M059J (cell line): ENCODE data around the gene BMPR1A. TPM values are rescaled to one million over a fixed set of nuclear protein-coding genes. Genes with fewer than 3 reads are reported as not detected.
A peak's percentile ranks its signal among the peaks of the same experiment; 100 is the strongest.

ENCODE experiments used
- DNase-seq: peaks from one replicate; pipeline ENCODE4 v3.0.0-alpha.2; 2012; ENCODE audit warnings: low read depth
- total RNA-seq: library from RNA; depleted of rRNA; stranded (reverse); fragments of >200 nt; shearing (Covaris generic); gene quantifications from 2 replicates; pipeline ENCODE4 v1.2.3, GENCODE V29; 2014

The BMPR1A gene
- total RNA-seq, 1 experiment from 2014 or later = 29.1 TPM

- no peak for DNase-seq
Measured at GRCh38 chr10:86955501-86956194, 199.2 kb downstream of the BMPR1A start.

DNA sequence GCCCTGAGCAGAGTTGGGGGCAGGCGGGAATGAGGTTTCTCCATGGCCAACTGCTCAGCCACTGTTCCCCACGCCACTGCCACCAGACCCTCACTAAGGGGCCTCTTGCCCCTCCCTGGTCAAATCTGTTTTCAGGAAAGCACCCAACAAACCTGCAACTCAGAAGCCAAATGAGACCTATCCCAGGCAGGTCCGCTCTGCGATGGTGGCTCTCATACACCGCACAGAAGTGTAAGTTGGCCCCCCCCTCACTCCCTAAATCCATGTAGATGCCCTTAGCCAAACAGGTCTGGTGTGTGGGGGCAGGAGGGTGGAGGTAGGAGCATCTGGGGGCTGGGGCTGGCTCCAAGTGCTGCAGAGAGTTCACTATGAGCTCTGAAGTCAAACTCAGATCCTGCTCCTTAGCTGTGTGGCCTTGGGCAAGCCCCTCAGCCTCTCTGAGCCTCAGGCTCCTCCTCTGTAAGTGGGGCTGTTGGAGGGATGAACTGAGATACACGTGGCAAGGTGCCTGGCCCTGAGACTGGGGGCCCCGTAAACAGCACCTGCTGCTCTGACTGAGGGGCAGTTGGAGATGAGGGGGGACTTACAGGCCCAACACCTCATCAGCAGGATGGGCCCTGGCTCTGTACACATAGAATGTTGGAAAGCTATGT is 199.9 kb downstream of the BMPR1A start:
- DNase-seq = no peak

GRCh38 chr10:86956848-86957448 is 200.5 kb downstream of the BMPR1A start:
- no peak for DNase-seq

DNA sequence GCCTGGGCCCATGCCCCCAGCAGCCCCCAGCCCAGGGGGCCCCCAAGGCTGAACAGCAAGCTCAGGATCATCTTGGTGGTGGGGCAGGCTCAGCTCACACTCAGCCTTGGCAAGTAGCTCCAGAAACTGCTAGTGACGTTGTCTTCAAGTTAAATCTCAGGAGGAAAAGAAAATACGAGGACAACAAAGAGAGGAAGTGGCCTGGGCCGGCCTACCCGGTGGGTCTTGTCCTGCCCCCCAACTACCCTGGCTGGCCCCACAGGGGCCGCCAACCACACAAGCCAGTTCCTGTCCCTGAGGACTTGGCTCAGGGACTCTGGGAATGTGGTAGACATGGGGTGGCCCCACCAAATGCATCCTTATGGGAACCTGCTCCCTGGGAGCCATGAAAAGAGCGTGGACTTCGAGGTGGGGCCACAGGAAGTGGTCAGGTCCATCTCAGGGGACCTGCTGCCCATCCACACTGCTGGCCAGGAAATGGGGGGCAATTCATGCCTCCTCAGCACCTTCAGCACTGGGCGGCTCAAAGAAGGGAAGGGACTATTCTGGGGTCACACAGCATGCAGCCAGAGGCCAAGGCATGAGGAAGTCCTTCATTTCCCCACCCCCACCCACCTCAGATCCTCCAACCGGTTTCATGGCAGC is 201.2 kb downstream of the BMPR1A start, which contains the start of gene MMRN2:
MMRN2 (minus strand) TSS at position 145 of the 645 bp plus-strand sequence; CDS start at position 71, 74 bp downstream.
- no peak for DNase-seq

DNA sequence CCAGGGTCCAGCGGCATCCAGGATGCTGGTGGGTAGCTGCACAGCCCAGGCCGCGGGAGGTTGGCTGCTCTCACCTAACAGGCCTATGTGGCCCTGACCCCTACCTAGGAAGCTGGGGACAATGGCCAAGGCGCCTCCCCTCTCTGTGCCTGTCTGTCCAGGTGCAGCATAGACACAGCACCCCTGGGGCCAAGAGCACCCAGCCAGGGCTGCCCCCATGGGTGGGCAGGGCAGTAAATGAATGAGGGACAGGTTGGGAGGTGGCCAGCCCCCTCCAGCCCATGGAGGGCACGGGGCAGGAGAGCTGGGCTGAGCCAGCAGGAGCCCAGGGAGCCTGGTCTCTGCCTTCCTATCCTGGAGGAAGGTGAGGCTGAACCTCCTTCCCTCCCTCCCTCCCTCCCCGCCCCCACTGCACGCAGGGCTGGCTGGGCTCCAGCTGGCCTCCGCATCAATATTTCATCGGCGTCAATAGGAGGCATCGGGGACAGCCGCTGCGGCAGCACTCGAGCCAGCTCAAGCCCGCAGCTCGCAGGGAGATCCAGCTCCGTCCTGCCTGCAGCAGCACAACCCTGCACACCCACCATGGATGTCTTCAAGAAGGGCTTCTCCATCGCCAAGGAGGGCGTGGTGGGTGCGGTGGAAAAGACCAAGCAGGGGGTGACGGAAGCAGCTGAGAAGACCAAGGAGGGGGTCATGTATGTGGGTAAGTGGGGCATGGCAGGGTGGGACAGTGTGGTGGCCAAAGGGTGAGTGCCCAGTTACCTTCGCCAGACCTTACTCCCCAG is 201.9 kb downstream of the BMPR1A start, which contains the start of gene SNCG:
SNCG (plus strand) TSS at position 484 of the 785 bp plus-strand sequence; CDS start at position 583, 99 bp downstream.
- DNase-seq = no peak

GRCh38 chr10:86958901-86959736 is 202.7 kb downstream of the BMPR1A start:
- DNase-seq = peak; percentile 78

GRCh38 chr10:86959737-86960002 is 203.3 kb downstream of the BMPR1A start:
- DNase-seq = no peak

- peak; percentile 48 for DNase-seq
Measured at GRCh38 chr10:86960003-86960862, 203.8 kb downstream of the BMPR1A start.

DNA sequence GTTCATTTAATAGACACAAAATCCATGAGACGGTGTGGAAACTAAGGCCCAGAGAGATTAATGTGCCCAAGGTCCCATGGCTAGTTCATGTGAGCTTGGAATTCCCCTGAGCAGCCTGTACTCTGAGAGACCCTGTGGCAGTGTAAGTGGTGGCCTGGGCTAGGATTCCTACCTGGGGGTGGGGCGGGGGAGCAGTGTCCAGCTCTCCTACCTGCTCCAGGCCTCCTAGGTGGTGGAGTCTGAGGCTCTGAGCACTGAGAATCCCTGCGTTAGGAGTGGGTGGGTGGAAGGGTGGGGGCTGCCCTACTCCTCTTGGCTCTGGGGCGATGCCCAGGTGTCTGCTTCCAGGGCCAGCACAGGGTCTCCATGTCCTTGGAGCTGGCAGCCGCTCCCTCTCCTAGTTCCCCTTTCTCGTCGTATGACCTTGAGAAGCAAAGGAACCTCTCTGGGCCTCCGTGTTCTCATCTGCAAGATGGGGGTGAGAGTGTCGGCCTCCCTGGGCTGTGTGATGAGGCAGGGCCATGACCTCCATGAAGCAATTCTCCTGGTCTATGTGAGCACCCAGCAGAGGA is 204.5 kb downstream of the BMPR1A start:
- DNase-seq = no peak

GRCh38 chr10:86961481-86962091 is 205.2 kb downstream of the BMPR1A start:
- peak; percentile 77 for DNase-seq

GRCh38 chr10:86962136-86962980 is 205.9 kb downstream of the BMPR1A start:
- DNase-seq = no peak

GRCh38 chr10:86962981-86963310 is 206.5 kb downstream of the BMPR1A start:
- no peak for DNase-seq

GRCh38 chr10:86963341-86963919 is 207.0 kb downstream of the BMPR1A start:
- no peak for DNase-seq

DNA sequence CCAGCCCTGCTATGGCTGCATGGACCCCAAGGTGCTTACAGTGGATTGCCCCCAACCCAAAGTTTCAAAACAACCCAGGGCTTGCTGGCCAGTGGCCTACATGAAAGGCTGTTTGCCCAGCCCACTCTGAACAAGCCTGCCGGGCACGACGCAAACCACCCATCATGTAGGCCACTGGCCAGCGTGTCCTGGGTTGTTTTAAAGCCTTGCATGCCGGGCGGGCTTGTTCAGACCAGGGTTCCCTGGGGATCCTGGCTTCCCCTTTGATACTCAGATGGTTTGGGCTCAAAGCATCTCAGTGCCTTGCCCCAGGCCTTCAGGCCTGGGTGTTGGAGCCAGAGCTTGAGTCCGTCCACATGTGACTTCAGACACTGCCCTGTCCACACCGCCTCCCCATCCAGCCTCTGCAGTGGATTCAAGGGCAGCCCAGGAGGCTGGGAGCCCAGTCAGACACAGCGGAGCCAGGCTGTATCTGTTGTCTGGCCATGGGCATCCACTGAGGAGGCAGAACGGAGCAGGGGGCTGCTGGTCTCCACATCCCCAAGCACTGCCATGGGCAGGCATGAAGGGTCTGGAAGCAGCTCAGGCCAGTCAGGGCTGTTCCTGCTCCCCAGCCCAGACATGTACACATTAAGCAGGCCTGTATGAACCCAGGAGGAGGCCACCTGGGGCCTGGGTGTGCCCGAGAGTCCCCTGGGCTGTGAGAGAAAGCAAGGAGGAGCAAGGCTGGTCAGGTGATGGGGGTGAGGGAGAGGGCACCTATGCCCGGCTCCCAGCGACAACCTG is 207.8 kb downstream of the BMPR1A start:
- DNase-seq = no peak

- DNase-seq = no peak
Measured at GRCh38 chr10:86964847-86965190, 208.4 kb downstream of the BMPR1A start.

GRCh38 chr10:86965986-86966654 is 209.7 kb downstream of the BMPR1A start:
- DNase-seq = no peak
